CD1c-positive myeloid dendritic cell (primary cell): ENCODE results near the gene GLIS1.
A peak's percentile ranks its signal among the peaks of the same experiment; 100 is the strongest.
"Not testable (repeated sequence)": the region's sequence is repeated elsewhere in the genome, so short reads cannot be mapped to it uniquely, and the experiment has no call there.

Experiments
- DNase-seq: peaks from one replicate; pipeline ENCODE4 v3.0.0-alpha.2; 2016; ENCODE audit errors: extremely low spot score

Gene GLIS1

GRCh38 chr1:53739109-53739681, at the start of gene GLIS1:
Gene GLIS1 (minus strand): TSS chr1:53739164. CDS start chr1:53738064, 1,100 bp downstream.
- DNase-seq = peak; percentile 76

- no peak for DNase-seq
Observed at GRCh38 chr1:53787655-53788054, 48.7 kb upstream of the GLIS1 start.

- no peak for DNase-seq
Observed at GRCh38 chr1:53783056-53783455, 44.1 kb upstream of the GLIS1 start.

DNA sequence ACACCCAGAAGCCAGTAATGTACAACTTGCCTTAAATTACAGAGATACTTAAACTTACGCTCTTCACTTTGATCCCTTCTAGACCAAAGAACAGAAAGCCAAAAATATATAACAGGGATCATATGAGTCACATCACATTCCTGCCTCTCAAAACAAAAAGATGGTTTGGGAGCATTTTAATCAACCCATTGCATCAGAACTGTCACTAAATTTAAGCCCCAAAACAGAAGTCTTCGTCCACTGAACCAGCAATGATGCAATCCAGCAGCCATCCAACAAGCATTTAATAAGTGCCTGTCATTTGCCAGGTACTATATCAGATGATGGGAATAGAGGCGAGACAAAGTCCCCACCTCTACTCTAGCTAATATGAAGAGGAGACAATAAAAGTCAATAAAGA, 42.7 kb upstream of the GLIS1 start:
- DNase-seq = no peak

- no peak for DNase-seq
Observed at GRCh38 chr1:53777272-53777671, 38.3 kb upstream of the GLIS1 start.

DNA sequence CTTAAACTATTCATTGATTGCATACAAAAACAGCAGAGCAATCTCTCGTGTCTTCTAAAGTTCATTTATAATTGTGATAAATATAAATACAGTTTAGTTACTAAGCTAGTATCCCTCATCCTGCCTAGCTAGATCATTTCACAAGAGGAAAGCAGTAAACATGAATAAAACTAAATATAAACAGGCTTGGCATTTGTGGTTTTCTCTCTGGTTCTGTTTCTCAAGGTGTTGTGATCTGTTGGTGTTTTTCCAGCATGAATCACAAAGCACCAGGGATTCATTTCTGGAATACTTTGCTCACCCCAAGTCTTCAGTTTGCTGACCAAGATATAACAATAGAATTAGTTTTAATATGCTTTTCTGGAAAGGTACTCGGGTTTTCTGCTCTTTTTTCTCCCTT, 32.7 kb upstream of the GLIS1 start:
- DNase-seq = no peak

GRCh38 chr1:53769780-53770179, 30.8 kb upstream of the GLIS1 start:
- DNase-seq = no peak

DNA sequence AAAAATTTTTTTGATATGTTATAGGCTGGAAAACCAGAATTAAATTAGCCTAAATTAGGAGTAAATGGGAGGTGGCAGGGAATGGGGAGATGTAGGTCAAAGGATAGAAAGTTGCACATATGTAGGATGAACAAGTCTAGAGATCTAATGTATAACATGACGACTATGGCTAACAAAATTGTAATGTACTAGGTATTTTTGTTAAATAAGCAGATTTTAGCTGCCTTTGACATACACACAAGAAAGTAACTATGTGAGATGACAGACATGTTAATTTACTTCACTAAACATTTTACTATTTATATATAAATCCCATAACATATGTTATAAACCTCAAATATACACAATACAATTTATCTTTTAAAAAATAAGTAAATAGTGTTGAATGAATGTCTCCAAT, 30.2 kb upstream of the GLIS1 start:
- DNase-seq = no peak

DNA sequence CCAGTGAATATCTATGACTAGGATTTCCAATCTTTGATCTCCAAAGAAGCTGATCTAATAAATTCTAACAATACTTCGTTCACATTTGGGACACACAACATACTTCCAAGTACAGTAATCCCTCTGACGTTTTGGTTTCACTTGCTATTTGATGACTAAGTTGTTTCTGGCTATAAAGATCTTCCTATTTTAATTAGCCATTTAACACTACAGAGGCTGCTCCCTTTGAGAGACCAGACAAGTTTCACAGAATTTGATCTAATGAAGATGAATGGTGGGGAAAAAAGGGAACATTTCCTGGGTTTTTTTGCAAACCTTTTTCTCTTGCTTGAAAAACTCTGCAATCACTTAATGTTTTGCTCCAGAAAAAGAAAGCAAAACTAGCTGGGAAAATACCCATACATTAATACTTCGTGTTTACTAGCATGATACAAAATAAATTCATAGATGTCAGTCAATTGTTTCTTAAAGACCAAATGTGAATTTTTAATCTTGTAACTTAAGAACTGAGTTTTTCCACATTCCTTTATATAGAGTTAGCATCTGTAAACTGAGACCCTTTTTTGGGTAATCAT, 28.0 kb upstream of the GLIS1 start:
- DNase-seq = no peak

DNA sequence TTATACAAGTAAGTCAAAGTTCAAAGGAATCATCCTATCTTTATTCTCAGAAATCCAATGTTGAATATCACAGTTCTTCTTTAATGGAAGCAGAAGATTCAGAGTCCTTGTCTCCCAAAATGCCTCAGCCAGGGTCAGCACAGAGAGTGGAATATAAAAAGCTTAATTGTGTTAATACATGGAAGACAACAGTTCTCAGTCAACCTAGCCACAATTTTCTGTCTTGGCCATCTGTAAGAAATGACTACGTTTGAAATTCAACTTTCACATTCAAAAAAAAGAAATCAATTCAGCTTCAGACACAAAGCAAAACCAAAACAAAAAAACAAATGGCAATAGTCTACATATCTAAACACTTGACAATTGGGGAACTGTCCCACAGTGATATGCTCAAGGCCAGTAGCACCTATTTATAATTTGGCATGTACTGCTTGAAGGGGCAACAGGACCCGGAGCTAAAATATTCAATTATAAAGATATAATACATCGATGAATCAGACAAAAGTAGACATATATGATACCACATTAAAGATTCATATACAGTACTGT, 27.3 kb upstream of the GLIS1 start:
- DNase-seq = no peak

GRCh38 chr1:53765657-53766056, 26.7 kb upstream of the GLIS1 start:
- no peak for DNase-seq

- DNase-seq = no peak
Observed at GRCh38 chr1:53763911-53764310, 24.9 kb upstream of the GLIS1 start.

DNA sequence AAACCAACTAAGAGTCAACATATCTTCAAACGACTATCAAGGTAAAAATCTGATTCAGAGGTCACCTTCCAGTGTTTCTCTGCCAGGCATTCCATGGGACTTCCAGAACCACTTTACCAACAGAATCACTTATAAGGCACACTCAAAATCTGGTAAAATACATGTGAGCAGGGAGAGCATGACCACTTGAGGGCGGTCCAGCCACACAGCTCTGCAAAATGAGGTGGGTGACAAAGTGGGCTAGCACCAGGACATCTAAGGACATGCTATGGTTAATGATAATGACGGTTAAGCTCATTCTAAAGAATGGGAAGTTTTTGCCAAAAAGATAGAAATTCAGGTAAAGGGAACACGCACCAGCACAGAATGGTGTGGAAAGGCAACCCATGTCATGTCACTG, 24.5 kb upstream of the GLIS1 start:
- no peak for DNase-seq

- not testable (repeated sequence) for DNase-seq
Observed at GRCh38 chr1:53760497-53760896, 21.5 kb upstream of the GLIS1 start.

- no peak for DNase-seq
Observed at GRCh38 chr1:53755874-53756273, 16.9 kb upstream of the GLIS1 start.

DNA sequence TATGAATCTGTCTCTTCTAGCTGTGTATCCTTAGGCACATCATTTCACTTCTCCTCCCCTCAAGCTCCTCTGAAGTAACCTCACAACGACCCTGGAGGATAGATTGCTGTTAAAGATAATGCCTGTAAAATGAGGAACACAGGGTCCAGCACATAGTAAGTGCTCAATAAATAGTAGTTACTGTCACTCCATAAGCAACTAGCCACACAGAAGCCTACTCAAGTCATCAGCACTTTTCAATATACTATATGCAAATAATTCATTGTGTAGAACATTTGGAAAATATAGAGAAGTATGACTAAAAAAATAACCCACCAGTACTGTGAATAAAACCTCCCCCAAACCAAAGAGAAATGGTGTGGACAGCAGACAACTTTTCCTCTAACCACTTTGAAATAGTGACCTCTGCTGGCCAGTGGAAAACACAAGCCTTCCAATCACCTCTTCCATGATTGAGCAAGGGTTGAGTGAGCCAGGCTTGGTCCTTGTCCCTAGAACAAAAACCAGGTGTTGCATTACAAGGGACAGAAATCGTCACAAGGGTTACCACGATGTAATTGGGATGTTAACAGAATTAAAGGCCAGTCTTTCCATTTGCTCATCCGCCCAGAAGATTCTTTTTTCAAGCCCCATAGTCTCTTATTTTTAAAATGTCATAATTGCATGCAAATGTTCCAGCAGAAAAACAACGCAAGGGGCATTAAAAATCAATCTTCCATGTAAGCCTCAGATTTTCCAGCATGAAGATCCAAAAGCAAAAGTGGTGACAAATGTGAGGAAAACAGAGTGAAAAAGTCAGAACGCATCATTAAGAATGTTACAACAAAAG, 15.7 kb upstream of the GLIS1 start:
- peak; percentile 45 for DNase-seq

- no peak for DNase-seq
Observed at GRCh38 chr1:53752281-53752680, 13.3 kb upstream of the GLIS1 start.

DNA sequence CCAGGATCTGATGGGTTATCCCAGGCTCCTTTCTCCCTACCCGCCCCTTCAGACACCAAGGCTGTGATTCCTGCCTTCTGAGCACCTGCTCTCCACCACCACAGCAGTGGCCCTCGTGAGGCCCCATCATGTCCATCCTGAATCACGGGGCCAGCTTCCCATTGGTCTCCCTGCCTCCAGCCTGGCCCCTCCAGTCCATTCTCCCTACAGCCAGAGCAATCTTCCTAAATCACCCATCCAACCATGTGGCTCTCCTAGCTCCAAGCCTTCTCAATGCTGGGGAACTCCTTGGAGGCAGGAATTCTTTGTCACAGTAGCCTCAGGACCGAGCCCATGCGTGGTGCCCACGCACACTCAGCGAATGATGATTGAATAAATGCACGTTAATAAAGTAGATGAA, 8.9 kb upstream of the GLIS1 start:
- no peak for DNase-seq

DNA sequence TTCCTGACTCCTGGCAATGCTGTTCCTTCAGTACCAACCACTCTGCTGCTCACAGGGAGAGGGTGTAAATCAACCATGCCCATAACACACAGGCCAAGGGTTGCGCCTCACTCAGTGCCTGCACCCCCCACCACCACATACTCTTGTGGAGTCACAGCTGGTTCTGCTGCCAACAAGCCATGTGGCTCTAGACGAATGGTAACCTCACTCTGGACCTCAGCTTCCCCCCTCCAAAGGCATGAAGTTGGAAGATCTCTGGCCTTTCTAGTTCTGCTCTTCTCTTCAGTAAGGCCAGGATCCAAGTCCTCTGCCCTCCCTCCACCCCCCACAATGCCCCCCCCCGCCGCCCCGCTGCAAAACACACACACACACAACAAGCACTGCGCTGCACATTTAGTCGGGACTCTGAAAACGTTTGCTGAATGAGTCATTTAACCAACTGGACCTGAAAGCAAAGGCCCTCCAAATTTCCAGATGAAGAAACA, 1.7 kb upstream of the GLIS1 start:
- no peak for DNase-seq

DNA sequence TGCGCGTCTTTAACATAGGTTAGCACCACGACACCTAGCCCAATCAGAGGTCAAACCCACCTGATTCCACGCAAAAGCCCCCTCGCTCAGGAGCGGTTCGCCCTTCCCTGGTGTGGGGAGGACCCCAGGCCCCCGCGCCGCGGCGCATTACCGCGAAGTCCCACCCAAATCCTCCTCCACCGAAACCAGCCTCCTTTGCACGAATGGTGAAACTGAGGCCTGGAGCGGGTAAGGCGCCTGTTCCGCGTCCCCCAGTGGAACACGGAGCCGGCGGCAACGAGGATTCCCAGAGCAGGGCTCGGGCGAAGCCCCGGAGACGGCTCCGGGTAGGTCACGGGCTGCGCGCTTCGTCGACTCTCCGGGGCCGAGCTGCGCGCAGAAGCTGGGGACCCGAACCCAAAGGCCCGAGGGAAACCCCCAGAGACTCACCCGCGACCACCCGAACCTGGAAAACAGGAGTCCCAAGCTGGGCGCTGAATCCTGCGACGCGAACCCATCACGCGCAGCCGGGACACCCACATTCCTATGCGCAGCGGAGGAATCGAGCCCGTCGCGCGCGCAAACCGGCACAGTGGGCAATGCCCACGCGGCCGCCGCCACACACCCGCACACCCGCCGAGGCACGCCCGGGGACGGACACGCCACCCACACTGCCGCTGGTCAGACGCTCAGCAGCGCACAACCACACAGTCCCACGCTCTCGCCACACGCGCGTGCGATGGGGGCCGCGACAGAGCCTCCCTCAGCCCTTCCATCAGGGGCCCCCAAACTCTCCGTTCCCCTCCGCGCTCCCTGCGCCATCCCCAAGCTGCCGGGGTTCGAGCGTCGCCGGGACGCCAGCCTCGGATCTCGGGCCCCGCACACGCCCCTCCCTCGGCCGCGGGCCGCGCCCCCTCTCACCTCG, 507 bp downstream of the GLIS1 start:
- no peak for DNase-seq

DNA sequence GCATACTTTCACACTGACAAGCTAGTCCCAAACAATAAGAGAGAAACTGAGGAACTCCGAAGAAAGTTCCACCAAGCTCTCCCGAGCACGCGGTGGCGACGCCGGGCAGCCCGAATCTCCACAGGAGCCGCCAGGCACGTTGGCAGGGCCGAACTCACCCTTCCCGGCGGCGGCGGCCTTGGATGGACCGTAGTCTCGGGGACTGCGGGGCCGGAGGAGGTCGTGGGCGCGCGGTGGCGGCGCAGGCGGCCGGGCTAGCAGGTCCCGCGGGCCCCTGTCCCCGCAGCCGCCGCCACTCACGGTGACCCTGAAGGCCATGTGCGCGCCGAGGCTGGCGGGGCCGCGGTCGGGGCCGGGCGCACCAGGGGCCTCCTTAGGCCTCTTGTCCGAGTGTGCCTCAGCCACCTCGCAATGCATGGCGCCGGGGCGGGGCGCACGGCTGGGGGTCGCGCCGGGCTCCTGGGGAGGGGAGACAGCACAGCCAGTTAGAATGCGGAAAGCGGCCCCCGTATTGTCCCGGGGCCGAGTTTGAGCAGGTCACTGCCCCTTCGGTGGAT, 1.2 kb downstream of the GLIS1 start:
- no peak for DNase-seq
